RCC 7860 (cell line): ENCODE results near the gene ZNF700.
"Not testable (repeated sequence)": the region's sequence is repeated elsewhere in the genome, so short reads cannot be mapped to it uniquely, and the experiment has no call there.

ENCODE experiments used
- DNase-seq: peaks from one replicate; pipeline ENCODE4 v3.0.0-alpha.2; 2015; ENCODE audit warnings: low spot score
- FAIRE-seq: peaks from 2 replicates; lab custom pipeline; 2012; peaks lifted over from hg19 to GRCh38; lab: Jason Lieb, UNC

Gene ZNF700

GRCh38 chr19:11935829-11936228 is 10.9 kb downstream of the ZNF700 start:
- DNase-seq, FAIRE-seq: not testable (repeated sequence)

- not testable (repeated sequence) for FAIRE-seq, DNase-seq
These were observed 13.5 kb downstream of the ZNF700 start for GRCh38 chr19:11938383-11938782.

GRCh38 chr19:11941361-11941887 is 16.5 kb downstream of the ZNF700 start:
- not testable (repeated sequence) for DNase-seq, FAIRE-seq

GRCh38 chr19:11942008-11942842 is 17.3 kb downstream of the ZNF700 start:
- DNase-seq (no peak), FAIRE-seq (no peak)

- DNase-seq = no peak
- FAIRE-seq = no peak
These were observed 17.9 kb downstream of the ZNF700 start for GRCh38 chr19:11942843-11943108.

GRCh38 chr19:11944656-11945055 is 19.7 kb downstream of the ZNF700 start:
- no peak for FAIRE-seq
- no peak for DNase-seq

GRCh38 chr19:11948646-11949045 is 23.7 kb downstream of the ZNF700 start:
- DNase-seq = no peak
- no peak for FAIRE-seq

- no peak for DNase-seq
- no peak for FAIRE-seq
These were observed 24.3 kb downstream of the ZNF700 start for GRCh38 chr19:11949201-11949600.

GRCh38 chr19:11949614-11950080 is 24.7 kb downstream of the ZNF700 start:
- FAIRE-seq, DNase-seq: not testable (repeated sequence)

GRCh38 chr19:11950312-11950711 is 25.4 kb downstream of the ZNF700 start:
- no peak for FAIRE-seq

GRCh38 chr19:11963566-11964355 is 38.9 kb downstream of the ZNF700 start:
- DNase-seq = peak; percentile 30
- FAIRE-seq = no peak

More at GRCh38 chr19:11950312-11950711, 25.4 kb downstream of the ZNF700 start:
- no peak for DNase-seq

GRCh38 chr19:11964496-11964857 is 39.6 kb downstream of the ZNF700 start:
- DNase-seq (no peak), FAIRE-seq (no peak)

- FAIRE-seq (no peak), DNase-seq (peak; percentile 58)
These were observed 40.1 kb downstream of the ZNF700 start, which contains the start of gene ZNF763 for GRCh38 chr19:11964858-11965645. ZNF763 (plus strand) TSS chr19:11965040; CDS start chr19:11965209, 169 bp downstream.

- no peak for DNase-seq
- no peak for FAIRE-seq
These were observed 45.3 kb downstream of the ZNF700 start for GRCh38 chr19:11970174-11970573.

GRCh38 chr19:11971041-11971440 is 46.1 kb downstream of the ZNF700 start:
- no peak for FAIRE-seq

GRCh38 chr19:11973019-11973810 is 48.3 kb downstream of the ZNF700 start:
- FAIRE-seq (no peak), DNase-seq (no peak)

More at GRCh38 chr19:11971041-11971440, 46.1 kb downstream of the ZNF700 start:
- DNase-seq = no peak

GRCh38 chr19:11978492-11979100 is 53.7 kb downstream of the ZNF700 start:
- no peak for FAIRE-seq

GRCh38 chr19:11979527-11979926 is 54.6 kb downstream of the ZNF700 start:
- DNase-seq (no peak), FAIRE-seq (no peak)

More at GRCh38 chr19:11978492-11979100, 53.7 kb downstream of the ZNF700 start:
- no peak for DNase-seq

GRCh38 chr19:11982526-11982925 is 57.6 kb downstream of the ZNF700 start:
- peak; percentile 30 for FAIRE-seq
- peak; percentile 69 for DNase-seq
